AG04450 (cell line): ENCODE data around the gene CELF5. TPM values are rescaled to one million over a fixed set of nuclear protein-coding genes. Genes with fewer than 3 reads are reported as not detected.
A peak's percentile ranks its signal among the peaks of the same experiment; 100 is the strongest.

Source experiments
- CTCF ChIA-PET: fragments of 300-600, 350-600 bp; formaldehyde crosslinking; extraction: SDS; loops from one replicate; lab custom pipeline; 2022; ENCODE audit warnings: antibody characterized with exemption, inconsistent platforms; lab: Charles Lee
- POLR2A ChIA-PET: fragments of 350-600 bp; formaldehyde crosslinking; extraction: SDS; loops from one replicate; lab custom pipeline; 2021; ENCODE audit warnings: antibody characterized with exemption, inconsistent platforms; lab: Yijun Ruan, JAX
- DNase-seq: peaks from one replicate; pipeline ENCODE4 v3.0.0-alpha.2; 2011; ENCODE audit warnings: low read depth, low spot score
- H3K27ac ChIP-seq: one replicate; pipeline ENCODE4 v1.5.1; 2012; ENCODE audit warnings: low read depth, low read length, control low read depth
- H3K27me3 ChIP-seq: one replicate; pipeline ENCODE4 v1.6.0; 2012; ENCODE audit warnings: low read length; ENCODE audit not compliant: control insufficient read depth, insufficient read depth
- H3K4me3 ChIP-seq: 2 replicates; pipeline ENCODE4 v1.5.1; 2011; ENCODE audit warnings: mild to moderate bottlenecking, low read depth, low read length, control low read depth
- H3K9me3 ChIP-seq: 2 replicates; pipeline ENCODE4 v1.5.1; 2012; ENCODE audit warnings: low read length; ENCODE audit not compliant: control insufficient read depth, insufficient read depth
- polyA plus RNA-seq: library from polyadenylated mRNA; depleted of rRNA; stranded (reverse); fragments of >200 nt; gene quantifications from 2 replicates; pipeline ENCODE4 v1.2.3, GENCODE V29; 2011
- TF ChIP-seq, protein P1 (sequence below): IDR thresholded peaks from 2 replicates; pipeline ENCODE4 v1.5.1; 2011; ENCODE audit warnings: low read depth, low read length, control low read depth, inconsistent platforms

Gene CELF5
- polyA plus RNA-seq, 1 experiment, result not detected

DNA sequence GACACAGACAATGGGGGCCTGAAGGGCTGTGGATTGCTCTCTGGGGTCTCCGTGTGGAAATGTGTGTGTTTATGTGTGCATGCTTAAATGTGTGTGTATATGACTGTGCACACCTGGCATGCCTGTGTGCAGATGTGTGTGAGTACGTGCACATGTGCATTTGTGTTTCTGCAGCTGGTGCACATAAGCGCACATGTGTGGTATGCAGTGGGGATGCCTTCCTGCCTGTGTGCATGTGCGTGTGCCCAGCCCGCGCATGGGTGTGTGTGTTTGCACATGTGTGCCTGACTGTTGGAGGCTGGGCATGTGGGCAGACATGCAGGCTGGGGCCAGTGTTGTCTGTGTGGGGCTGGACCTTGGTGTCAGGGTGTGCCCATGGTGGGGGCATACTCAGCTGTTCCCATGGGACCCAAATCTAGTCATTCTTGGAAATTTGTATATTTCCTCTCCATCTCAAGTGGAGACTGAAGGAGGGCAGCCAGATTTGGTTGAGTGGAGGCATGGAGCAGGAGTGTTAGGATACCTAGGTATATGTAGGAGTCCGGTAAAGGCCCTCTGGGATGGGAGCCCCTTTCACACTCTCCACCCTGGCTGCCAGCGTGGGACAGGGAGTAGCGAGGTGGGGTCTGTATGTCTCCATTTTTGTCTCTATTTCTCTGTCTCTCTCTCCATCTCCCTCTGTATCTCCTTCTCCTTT lies 49.9 kb downstream of the CELF5 start:
- POLR2A ChIA-PET, result no interaction called here
- TF ChIP-seq, protein P1, sequence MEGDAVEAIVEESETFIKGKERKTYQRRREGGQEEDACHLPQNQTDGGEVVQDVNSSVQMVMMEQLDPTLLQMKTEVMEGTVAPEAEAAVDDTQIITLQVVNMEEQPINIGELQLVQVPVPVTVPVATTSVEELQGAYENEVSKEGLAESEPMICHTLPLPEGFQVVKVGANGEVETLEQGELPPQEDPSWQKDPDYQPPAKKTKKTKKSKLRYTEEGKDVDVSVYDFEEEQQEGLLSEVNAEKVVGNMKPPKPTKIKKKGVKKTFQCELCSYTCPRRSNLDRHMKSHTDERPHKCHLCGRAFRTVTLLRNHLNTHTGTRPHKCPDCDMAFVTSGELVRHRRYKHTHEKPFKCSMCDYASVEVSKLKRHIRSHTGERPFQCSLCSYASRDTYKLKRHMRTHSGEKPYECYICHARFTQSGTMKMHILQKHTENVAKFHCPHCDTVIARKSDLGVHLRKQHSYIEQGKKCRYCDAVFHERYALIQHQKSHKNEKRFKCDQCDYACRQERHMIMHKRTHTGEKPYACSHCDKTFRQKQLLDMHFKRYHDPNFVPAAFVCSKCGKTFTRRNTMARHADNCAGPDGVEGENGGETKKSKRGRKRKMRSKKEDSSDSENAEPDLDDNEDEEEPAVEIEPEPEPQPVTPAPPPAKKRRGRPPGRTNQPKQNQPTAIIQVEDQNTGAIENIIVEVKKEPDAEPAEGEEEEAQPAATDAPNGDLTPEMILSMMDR, result no peak
- Histone ChIP-seq H3K4me3 (no peak overlapping the region), H3K27ac (no peak overlapping the region), H3K27me3 (peaks cover 35% of the 10 kb centered on the region), H3K9me3 (peaks cover 14% of the 10 kb centered on the region)
- CTCF ChIA-PET, result interaction anchor here (1.0 to 1.1 kb wide), 3 partner anchors 10 to 323 kb away, joined by 3 to 4 read pairs (median 3); no protein-coding TSS in a partner anchor
- DNase-seq, result no peak

DNA sequence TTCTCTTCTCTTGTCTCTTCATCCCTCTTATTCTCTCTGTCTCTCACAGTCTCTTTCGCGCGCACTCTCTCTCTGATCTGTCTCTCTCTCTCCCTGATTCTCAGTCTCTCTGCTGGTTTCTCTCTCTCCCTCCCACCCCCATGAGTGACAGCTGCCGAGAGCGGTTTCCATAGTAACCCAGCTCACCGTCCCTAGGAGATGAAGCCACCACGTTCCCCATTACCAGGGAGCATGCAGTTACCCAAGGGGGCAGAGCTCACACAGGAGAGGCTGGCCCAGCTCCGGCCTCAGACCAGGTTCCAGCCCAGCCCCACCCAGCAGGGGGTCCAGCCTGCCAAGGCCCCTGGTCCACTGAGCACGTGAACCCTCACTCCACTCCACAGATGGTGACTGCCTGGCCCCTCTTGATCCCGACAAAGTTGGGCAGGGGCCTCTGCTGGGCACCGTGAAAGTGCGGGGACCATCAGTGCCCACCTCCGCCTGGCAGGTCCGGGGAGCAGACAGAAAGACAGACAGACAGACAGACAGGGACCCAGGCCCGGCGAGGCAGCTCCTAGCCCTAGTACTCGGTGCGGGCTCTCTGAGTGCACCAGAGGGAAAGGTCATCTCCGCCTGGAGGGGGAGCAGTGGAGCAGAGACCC lies 50.6 kb downstream of the CELF5 start:
- H3K27ac ChIP-seq, result no peak overlapping the region
- H3K27me3 ChIP-seq, result peaks cover 30% of the 10 kb centered on the region
- DNase-seq, result no peak
- CTCF ChIA-PET, result interaction anchor here (0.6 to 1.1 kb wide), 5 partner anchors 9 to 324 kb away, joined by 3 to 4 read pairs (median 3); no protein-coding TSS in a partner anchor
- TF ChIP-seq, protein P1, result peak; percentile 46
- peaks cover 14% of the 10 kb centered on the region for H3K9me3 ChIP-seq
- H3K4me3 ChIP-seq, result peak overlapping the region; percentile 50
- POLR2A ChIA-PET, result no interaction called here

DNA sequence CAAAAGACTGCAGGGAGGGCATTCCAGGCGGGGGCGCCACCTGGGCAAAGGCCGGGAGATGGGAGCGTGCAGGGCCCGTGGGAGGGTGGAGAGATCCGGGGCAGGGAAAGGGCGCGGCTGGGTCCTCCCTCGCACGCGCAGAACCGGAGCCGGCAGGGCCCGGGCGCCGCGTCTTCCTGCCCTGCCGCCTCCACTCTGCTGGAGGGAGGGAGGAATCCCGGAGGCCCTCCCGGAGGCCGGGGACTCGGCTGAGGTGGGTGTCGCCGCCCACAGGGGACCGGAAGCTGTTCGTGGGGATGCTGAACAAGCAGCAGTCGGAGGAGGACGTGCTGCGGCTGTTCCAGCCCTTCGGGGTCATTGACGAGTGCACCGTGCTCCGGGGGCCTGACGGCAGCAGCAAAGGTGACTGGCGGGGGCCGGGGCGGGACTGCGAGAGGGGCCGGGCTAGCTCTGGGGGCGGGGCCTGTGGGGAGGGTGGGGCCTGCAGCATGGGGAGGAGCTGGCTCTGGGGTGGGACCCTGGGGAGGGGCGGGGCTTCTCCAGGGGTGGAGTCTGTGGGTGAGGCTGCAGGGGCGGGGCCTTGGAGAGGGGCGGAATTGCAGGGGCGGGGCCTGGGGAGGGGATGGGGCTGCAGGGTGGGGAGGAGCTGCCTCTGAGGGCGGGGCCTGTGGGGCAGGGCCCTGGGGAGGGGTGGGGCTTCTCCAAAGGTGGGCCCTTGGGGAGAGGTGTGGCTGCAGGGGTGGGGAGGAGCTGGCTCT lies 51.3 kb downstream of the CELF5 start:
- peaks cover 28% of the 10 kb centered on the region for H3K27me3 ChIP-seq
- H3K27ac ChIP-seq, result no peak overlapping the region
- peak; percentile 11 for DNase-seq
- CTCF ChIA-PET, result interaction anchor here (0.6 to 1.1 kb wide), 7 partner anchors 9 to 994 kb away, joined by 3 to 4 read pairs (median 3); no protein-coding TSS in a partner anchor
- peaks cover 14% of the 10 kb centered on the region for H3K9me3 ChIP-seq
- POLR2A ChIA-PET, result no interaction called here
- TF ChIP-seq, protein P1, result no peak
- peak overlapping the region; percentile 50 for H3K4me3 ChIP-seq

DNA sequence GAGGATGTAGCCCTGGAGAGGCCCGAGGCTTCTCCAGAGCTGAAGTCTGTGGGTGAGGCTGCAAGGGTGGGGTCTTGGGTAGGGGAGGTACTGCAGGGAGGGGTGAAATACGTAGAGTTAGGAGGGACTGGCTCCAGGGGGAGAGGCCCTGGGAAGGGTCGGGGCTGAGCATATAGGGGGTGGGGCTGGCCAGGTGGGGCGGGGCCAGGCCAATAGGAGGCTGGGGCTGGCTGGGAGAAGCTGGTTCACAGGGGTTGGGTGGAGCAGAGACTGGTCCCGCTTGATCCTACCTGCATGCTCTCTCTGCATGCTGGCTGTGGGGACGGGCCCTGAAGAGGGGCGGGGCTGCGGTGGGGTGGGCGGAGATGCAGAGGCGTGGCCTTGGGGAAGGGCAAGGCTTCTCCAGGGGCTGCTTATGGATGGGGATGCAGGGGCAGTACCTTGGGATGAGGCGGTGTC lies 51.9 kb downstream of the CELF5 start:
- ChIA-PET CTCF (interaction anchor here (0.6 kb wide), 2 partner anchors 29 to 994 kb away, joined by 3 read pairs; no protein-coding TSS in a partner anchor), POLR2A (no interaction called here)
- TF ChIP-seq, protein P1, result no peak
- peaks cover 25% of the 10 kb centered on the region for H3K27me3 ChIP-seq
- H3K27ac ChIP-seq, result no peak overlapping the region
- H3K9me3 ChIP-seq, result peaks cover 14% of the 10 kb centered on the region
- H3K4me3 ChIP-seq, result no peak overlapping the region
- no peak for DNase-seq
